ENCODE measurements around the gene RNGTT.

GRCh38 chr6:88881451-88881850 is 82.0 kb downstream of the RNGTT start:
- TF ChIP-seq EZH2 (IDR thresholded peaks at IDR 0.05) (no peak), POLR2AphosphoS5 (IDR thresholded peaks at IDR 0.05; ENCODE audit: borderline replicate concordance, low read depth, low read length) (no peak), FOXP2 (optimal IDR thresholded peaks at IDR 0.05; ENCODE audit: control extremely low read depth, extremely low read length, insufficient read depth) (no peak)
